Activated B cell treated with CpG ODN at 0.5 μM for 24 hours (primary cell): Measurements from ENCODE around the gene TBXAS1. TPM values are rescaled to one million over a fixed set of nuclear protein-coding genes. Genes with fewer than 3 reads are reported as not detected.

ENCODE experiments used
- ATAC-seq: fragments of 200-7000 bp; cut with Tn5 transposase; one replicate; pipeline ENCODE4 v1.10.0; 2021; ENCODE audit warnings: low read depth, mild to moderate bottlenecking, moderate library complexity
- CTCF ChIA-PET: fragments of 350-600 bp; sonication (Branson Sonifier 250); formaldehyde crosslinking; loops from one replicate; lab custom pipeline; 2021; ENCODE audit warnings: antibody characterized with exemption; lab: Charles Lee
- POLR2A ChIA-PET: fragments of 350-600 bp; sonication (Branson Sonifier 250); formaldehyde crosslinking; loops from one replicate; lab custom pipeline; 2021; ENCODE audit warnings: antibody characterized with exemption; lab: Charles Lee
- DNase-seq: peaks from one replicate; pipeline ENCODE4 v3.0.0; 2022
- H3K27ac Mint-ChIP-seq: one replicate; pipeline ENCODE4 v1.8.0; 2020; ENCODE audit warnings: mixed read lengths
- H3K27me3 Mint-ChIP-seq: one replicate; pipeline ENCODE4 v1.8.0; 2021; ENCODE audit warnings: mixed read lengths
- H3K36me3 Mint-ChIP-seq: one replicate; pipeline ENCODE4 v1.8.0; 2021; ENCODE audit warnings: low read depth, mixed read lengths
- H3K4me1 Mint-ChIP-seq: one replicate; pipeline ENCODE4 v1.8.0; 2021; ENCODE audit warnings: mixed read lengths
- H3K4me3 Mint-ChIP-seq: one replicate; pipeline ENCODE4 v1.8.0; 2020; ENCODE audit warnings: mild to moderate bottlenecking, mixed read lengths
- H3K9me3 Mint-ChIP-seq: one replicate; pipeline ENCODE4 v1.8.0; 2020; ENCODE audit warnings: mixed read lengths
- CTCF ChIP-seq: fragments of 200-600 bp; IDR thresholded peaks from one replicate; pipeline ENCODE4 v1.8.0; 2022; ENCODE audit warnings: antibody characterized with exemption, mild to moderate bottlenecking
- intact Hi-C: fragments of 100-400 bp; cut with micrococcal nuclease; formaldehyde crosslinking; loops from one replicate; pipeline ENCODE4 v1.15.1; 2024
- total RNA-seq: library from RNA; stranded (reverse); gene quantifications from 2 replicates; pipeline ENCODE4 v1.2.3, GENCODE V29; 2022

The TBXAS1 gene
- total RNA-seq, 1 donor from 2014 or later: 3.8 TPM

- no peaks in the 10 kb centered on the region for H3K9me3 Mint-ChIP-seq
- no peak for TF ChIP-seq CTCF
- no peak overlapping the region for H3K27ac Mint-ChIP-seq
- CTCF ChIA-PET: no interaction called here
- no peaks in the 10 kb centered on the region for H3K36me3 Mint-ChIP-seq
- DNase-seq: no peak
- ATAC-seq: no peak
- peaks cover 9% of the 10 kb centered on the region for H3K4me1 Mint-ChIP-seq
- POLR2A ChIA-PET: no interaction called here
- H3K4me3 Mint-ChIP-seq: no peak overlapping the region
- intact Hi-C loops: no loop called here
- H3K27me3 Mint-ChIP-seq: no peaks in the 10 kb centered on the region
These were observed 5.0 kb upstream of the TBXAS1 start for GRCh38 chr7:139823959-139824521.

- H3K27ac Mint-ChIP-seq: no peak overlapping the region
- no peak for DNase-seq
- no peaks in the 10 kb centered on the region for H3K27me3 Mint-ChIP-seq
- no peak overlapping the region for H3K4me3 Mint-ChIP-seq
- ChIA-PET CTCF (no interaction called here), POLR2A (no interaction called here)
- intact Hi-C loops: no loop called here
- TF ChIP-seq CTCF: no peak
- no peaks in the 10 kb centered on the region for H3K36me3 Mint-ChIP-seq
- ATAC-seq: no peak
- no peaks in the 10 kb centered on the region for H3K9me3 Mint-ChIP-seq
- H3K4me1 Mint-ChIP-seq: peaks cover 27% of the 10 kb centered on the region
These were observed 3.3 kb upstream of the TBXAS1 start for GRCh38 chr7:139825666-139826290.

DNA sequence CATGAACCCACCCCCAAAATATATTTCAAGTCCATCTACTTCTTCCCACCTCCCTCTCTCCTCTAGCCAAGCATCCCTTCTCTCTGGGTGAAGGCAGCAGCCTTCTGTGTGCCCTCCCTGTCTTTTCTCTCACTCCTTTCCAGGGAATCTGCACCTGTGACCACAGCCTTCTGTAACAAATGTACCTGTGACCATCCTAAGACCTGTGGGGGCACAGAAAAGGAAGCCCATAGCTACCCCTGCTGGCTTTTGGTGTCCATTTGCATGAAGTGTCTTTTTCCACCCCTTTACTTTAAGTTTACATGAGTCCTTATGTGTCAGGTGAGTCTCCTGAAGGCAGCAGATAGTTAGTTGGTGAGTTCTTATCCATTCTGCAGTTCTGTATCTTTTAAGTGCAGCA is 2.0 kb upstream of the TBXAS1 start:
- Mint-ChIP-seq H3K27me3 (no peaks in the 10 kb centered on the region), H3K9me3 (no peaks in the 10 kb centered on the region), H3K4me3 (no peak overlapping the region), H3K27ac (no peak overlapping the region), H3K36me3 (no peaks in the 10 kb centered on the region), H3K4me1 (peaks cover 34% of the 10 kb centered on the region)
- intact Hi-C loops: no loop called here
- CTCF ChIA-PET: no interaction called here
- DNase-seq: no peak
- no peak for ATAC-seq
- no peak for TF ChIP-seq CTCF
- POLR2A ChIA-PET: no interaction called here

- Mint-ChIP-seq H3K9me3 (peaks cover 5% of the 10 kb centered on the region), H3K27me3 (no peaks in the 10 kb centered on the region), H3K4me1 (peaks cover 34% of the 10 kb centered on the region), H3K4me3 (no peak overlapping the region), H3K36me3 (no peaks in the 10 kb centered on the region), H3K27ac (peak overlapping the region; percentile 76)
- no peak for ATAC-seq
- CTCF ChIA-PET: no interaction called here
- TF ChIP-seq CTCF: no peak
- intact Hi-C loops: loop anchor here (2.0 kb wide), 1 partner anchor 52 kb away; the partner anchor contains the start of gene HIPK2
- POLR2A ChIA-PET: no interaction called here
- DNase-seq: no peak
These were observed 618 bp upstream of the TBXAS1 start for GRCh38 chr7:139828446-139828845.

GRCh38 chr7:139829775-139830117 is 682 bp downstream of the TBXAS1 start:
- no peak for TF ChIP-seq CTCF
- DNase-seq: no peak
- Mint-ChIP-seq H3K36me3 (no peaks in the 10 kb centered on the region), H3K9me3 (peaks cover 12% of the 10 kb centered on the region), H3K4me1 (peaks cover 34% of the 10 kb centered on the region), H3K27ac (peak overlapping the region; percentile 76), H3K27me3 (no peaks in the 10 kb centered on the region), H3K4me3 (peak overlapping the region; percentile 74)
- ATAC-seq: no peak
- intact Hi-C loops: loop anchor here (2.0 kb wide), 1 partner anchor 53 kb away; the partner anchor contains the start of gene HIPK2
- ChIA-PET POLR2A (interaction anchor here (0.9 kb wide), 1 partner anchor 12 kb away, joined by 3 read pairs; no protein-coding TSS in a partner anchor), CTCF (no interaction called here)
